IMR-90 (cell line): ENCODE data around the gene SLF2. TPM values are rescaled to one million over a fixed set of nuclear protein-coding genes. Genes with fewer than 3 reads are reported as not detected.

Experiments used
- ATAC-seq: fragments of 200-7000 bp; cut with Tn5 transposase; 2 replicates; pipeline ENCODE4 v1.9.1; 2020; ENCODE audit warnings: low read depth, mild to moderate bottlenecking, moderate library complexity
- BruUV-seq: library from RNA; stranded (reverse); fragments of 400-500 nt; replicated peaks from 2 replicates; lab custom pipeline; 2021; lab: Mats Ljungman, UMichigan
- CTCF ChIA-PET: fragments of 300-600 bp; formaldehyde crosslinking; extraction: SDS; loops from one replicate; lab custom pipeline; 2021; ENCODE audit warnings: antibody characterized with exemption; lab: Yijun Ruan, JAX
- POLR2A ChIA-PET: fragments of 300-600 bp; sonication (Branson Sonifier 250); formaldehyde crosslinking; loops from one replicate; lab custom pipeline; 2022; ENCODE audit warnings: antibody characterized with exemption; ENCODE audit not compliant: unreplicated experiment; lab: Charles Lee
- DNase-seq: peaks from one replicate; pipeline ENCODE4 v3.0.0; 2013
- H2AFZ ChIP-seq: replicated peaks from 2 replicates; pipeline ENCODE3; 2013; ENCODE audit warnings: low read length, mild to moderate bottlenecking; ENCODE audit not compliant: poor library complexity
- H2AK5ac ChIP-seq: 2 replicates; pipeline ENCODE4 v1.6.1; 2013; ENCODE audit warnings: low read depth, low read length, inconsistent platforms
- H2AK9ac ChIP-seq: replicated peaks from 2 replicates; pipeline ENCODE3; 2013; ENCODE audit warnings: mild to moderate bottlenecking, low read depth, low read length, moderate library complexity; ENCODE audit not compliant: poor library complexity
- H2BK120ac ChIP-seq: 2 replicates; pipeline ENCODE4 v1.6.1; 2013; ENCODE audit warnings: low read depth, low read length, inconsistent platforms
- H2BK15ac ChIP-seq: 3 replicates; pipeline ENCODE4 v1.6.1; 2013; ENCODE audit warnings: low read depth, low read length, inconsistent platforms
- H2BK20ac ChIP-seq: 2 replicates; pipeline ENCODE4 v1.6.1; 2013; ENCODE audit warnings: low read depth, mild to moderate bottlenecking, inconsistent platforms, low read length, moderate library complexity
- H2BK5ac ChIP-seq: 2 replicates; pipeline ENCODE4 v1.6.1; 2013; ENCODE audit warnings: mild to moderate bottlenecking, low read depth, low read length, inconsistent platforms; ENCODE audit not compliant: poor library complexity, severe bottlenecking
- H3K14ac ChIP-seq: replicated peaks from 2 replicates; pipeline ENCODE4 v1.6.1; 2013; ENCODE audit warnings: low read depth, low read length, inconsistent platforms
- H3K18ac ChIP-seq: 2 replicates; pipeline ENCODE4 v1.6.1; 2013; ENCODE audit warnings: low read depth, low read length, control low read depth
- H3K23ac ChIP-seq: 2 replicates; pipeline ENCODE4 v1.6.1; 2013; ENCODE audit warnings: low read depth, low read length, inconsistent platforms
- H3K27ac ChIP-seq: 2 replicates; pipeline ENCODE4 v1.5.1; 2013; ENCODE audit warnings: mild to moderate bottlenecking, control low read depth, low read length; ENCODE audit not compliant: insufficient read depth
- H3K27me3 ChIP-seq: 2 replicates; pipeline ENCODE4 v1.6.1; 2013; ENCODE audit warnings: low read length; ENCODE audit not compliant: control insufficient read depth, insufficient read depth
- H3K36me3 ChIP-seq: 2 replicates; pipeline ENCODE4 v1.6.1; 2013; ENCODE audit warnings: low read length, mixed read lengths; ENCODE audit not compliant: control insufficient read depth, insufficient read depth
- H3K4ac ChIP-seq: 2 replicates; pipeline ENCODE4 v1.6.1; 2013; ENCODE audit warnings: low read depth, low read length, inconsistent platforms
- H3K4me1 ChIP-seq: 2 replicates; pipeline ENCODE4 v1.6.1; 2013; ENCODE audit warnings: low read length, mixed read lengths; ENCODE audit not compliant: control insufficient read depth, insufficient read depth
- H3K4me2 ChIP-seq: 2 replicates; pipeline ENCODE4 v1.6.1; 2013; ENCODE audit warnings: low read depth, mild to moderate bottlenecking, control low read depth, low read length, moderate library complexity
- H3K4me3 ChIP-seq: 2 replicates; pipeline ENCODE4 v1.5.1; 2013; ENCODE audit warnings: low read depth, mild to moderate bottlenecking, control low read depth, low read length, moderate library complexity; ENCODE audit not compliant: insufficient read depth
- H3K56ac ChIP-seq: 2 replicates; pipeline ENCODE4 v1.6.1; 2013; ENCODE audit warnings: low read length, inconsistent platforms; ENCODE audit not compliant: insufficient read depth; ENCODE audit errors: extremely low read depth
- H3K79me1 ChIP-seq, 2 experiments: 2 replicates each; pipeline ENCODE4 v1.6.1; 2013; ENCODE audit warnings: low read length in 2 of 2, inconsistent platforms in 1 of 2, low read depth in 1 of 2
- H3K9ac ChIP-seq: 2 replicates; pipeline ENCODE4 v1.6.1; 2013; ENCODE audit warnings: low read depth, low read length, control low read depth
- H3K9me1 ChIP-seq: 2 replicates; pipeline ENCODE4 v1.6.1; 2013; ENCODE audit warnings: low read length, inconsistent platforms; ENCODE audit not compliant: insufficient read depth
- H3K9me3 ChIP-seq: 2 replicates; pipeline ENCODE4 v1.6.1; 2013; ENCODE audit warnings: low read length; ENCODE audit not compliant: control insufficient read depth, insufficient read depth
- H4K20me1 ChIP-seq: 2 replicates; pipeline ENCODE4 v1.6.1; 2013; ENCODE audit warnings: low read length, inconsistent platforms; ENCODE audit not compliant: insufficient read depth
- H4K5ac ChIP-seq: 2 replicates; pipeline ENCODE4 v1.6.1; 2013; ENCODE audit warnings: mild to moderate bottlenecking, low read depth, low read length, control low read depth
- H4K8ac ChIP-seq, 2 experiments: 2 replicates each; pipeline ENCODE4 v1.6.1; 2013; ENCODE audit warnings: low read depth in 2 of 2, low read length in 2 of 2, control low read depth in 1 of 2, inconsistent platforms in 1 of 2
- H4K91ac ChIP-seq: 2 replicates; pipeline ENCODE4 v1.6.1; 2013; ENCODE audit warnings: low read depth, low read length, inconsistent platforms; ENCODE audit not compliant: insufficient read depth
- BHLHE40 ChIP-seq: fragments of 150-350 bp; IDR thresholded peaks from 2 replicates; pipeline ENCODE4 v1.6.1; 2016; ENCODE audit warnings: mild to moderate bottlenecking, low read depth, low read length
- CHD1 ChIP-seq: IDR thresholded peaks from 2 replicates; pipeline ENCODE4 v1.6.1; 2012; ENCODE audit warnings: low read depth, low read length, improper control_type of control experiment
- MAFK ChIP-seq: IDR thresholded peaks from 2 replicates; pipeline ENCODE4 v1.6.1; 2012; ENCODE audit warnings: low read depth, low read length, improper control_type of control experiment
- SMC3 ChIP-seq: fragments of 150-350 bp; IDR thresholded peaks from 2 replicates; pipeline ENCODE4 v1.6.1; 2016; ENCODE audit warnings: low read depth, mild to moderate bottlenecking, antibody characterized with exemption, low read length, moderate library complexity
- WGBS, 2 experiments: methylation state at CpG; one replicate each; pipeline versions ENCODE4 v1.1.5 to v1.1.7; 2013; ENCODE audit warnings: missing lambda C conversion rate in 2 of 2; ENCODE audit not compliant: insufficient read length in 1 of 2; ENCODE audit errors: extremely low coverage in 2 of 2; 5-methylcytosine and 5-hydroxymethylcytosine counted together
- dilution Hi-C: fragments of 300-500 bp; cut with HindIII; formaldehyde crosslinking; loops from one replicate; pipeline ENCODE4 v1.14.3; 2018; ENCODE audit warnings: low sequenced_read_pairs; ENCODE audit not compliant: unreplicated experiment
- in situ Hi-C: fragments of 300-500 bp; cut with MboI; formaldehyde crosslinking; loops from 3 replicates; pipeline ENCODE4 v1.14.3; 2019; ENCODE audit warnings: low sequenced_read_pairs, inconsistent platforms, mixed read lengths
- intact Hi-C: fragments of 100-400 bp; cut with micrococcal nuclease; formaldehyde crosslinking; loops from 2 replicates; pipeline ENCODE4 v1.10.0; 2022
- polyA plus RNA-seq, 3 experiments: library from polyadenylated mRNA; depleted of rRNA; stranded (reverse); fragments of >200 nt; gene quantifications; 2 replicates each; pipeline ENCODE4 v1.2.3, GENCODE V29; 2012; ENCODE audit warnings: low replicate concordance in 1 of 3
- total RNA-seq: library from RNA; depleted of rRNA; stranded (reverse); fragments of >200 nt; gene quantifications from 2 replicates; pipeline ENCODE4 v1.2.3, GENCODE V29; 2012
- TF ChIP-seq, protein P1 (sequence below): conservative IDR thresholded peaks from 2 replicates; pipeline ENCODE4 v1.5.1; 2012; ENCODE audit warnings: mild to moderate bottlenecking, low read depth, low read length, improper control_type of control experiment

Gene SLF2
- total and polyA plus RNA-seq, 2 of the 4 experiments (the other 2 are of a cell fraction): 8.5 to 21.7 TPM

GRCh38 chr10:100970914-100971811 is 58.4 kb downstream of the SLF2 start:
- intact Hi-C loops (no loop called here), dilution Hi-C loops (no loop called here), in situ Hi-C loops (no loop called here)
- Histone ChIP-seq H3K14ac (no peak overlapping the region), H2BK5ac (no peak overlapping the region), H3K79me1 (no peaks in the 10 kb centered on the region), H3K9me3 (no peaks in the 10 kb centered on the region), H3K18ac (no peak overlapping the region), H2AFZ (no peak overlapping the region), H2AK9ac (no peak overlapping the region), H2BK20ac (no peak overlapping the region), H3K4ac (no peak overlapping the region), H4K8ac (no peak overlapping the region), H3K27ac (no peak overlapping the region), H3K56ac (no peak overlapping the region), H2AK5ac (no peak overlapping the region), H4K5ac (no peak overlapping the region), H3K9ac (no peak overlapping the region), H2BK15ac (no peak overlapping the region), H3K27me3 (no peaks in the 10 kb centered on the region), H2BK120ac (no peak overlapping the region), H3K36me3 (peaks cover 4% of the 10 kb centered on the region), H3K4me1 (peaks cover 6% of the 10 kb centered on the region), H3K23ac (no peak overlapping the region; the same call in 1 of the 2 replicates), H4K91ac (no peak overlapping the region), H3K4me2 (no peak overlapping the region), H3K9me1 (peaks cover 12% of the 10 kb centered on the region; the same call in 1 of the 2 replicates), H3K4me3 (no peak overlapping the region), H4K20me1 (no peaks in the 10 kb centered on the region)
- WGBS, 2 experiments: 70% methylated on average over 3 of the region's 4 CpGs; no CpG with 5 or more reads in 1 of the 2 experiments
- DNase-seq (no peak), ATAC-seq (no peak)
- BruUV-seq: no TSS peak
- no peak for TF ChIP-seq SMC3
- TF ChIP-seq MAFK: no peak
- TF ChIP-seq BHLHE40: no peak
- TF ChIP-seq, protein P1, sequence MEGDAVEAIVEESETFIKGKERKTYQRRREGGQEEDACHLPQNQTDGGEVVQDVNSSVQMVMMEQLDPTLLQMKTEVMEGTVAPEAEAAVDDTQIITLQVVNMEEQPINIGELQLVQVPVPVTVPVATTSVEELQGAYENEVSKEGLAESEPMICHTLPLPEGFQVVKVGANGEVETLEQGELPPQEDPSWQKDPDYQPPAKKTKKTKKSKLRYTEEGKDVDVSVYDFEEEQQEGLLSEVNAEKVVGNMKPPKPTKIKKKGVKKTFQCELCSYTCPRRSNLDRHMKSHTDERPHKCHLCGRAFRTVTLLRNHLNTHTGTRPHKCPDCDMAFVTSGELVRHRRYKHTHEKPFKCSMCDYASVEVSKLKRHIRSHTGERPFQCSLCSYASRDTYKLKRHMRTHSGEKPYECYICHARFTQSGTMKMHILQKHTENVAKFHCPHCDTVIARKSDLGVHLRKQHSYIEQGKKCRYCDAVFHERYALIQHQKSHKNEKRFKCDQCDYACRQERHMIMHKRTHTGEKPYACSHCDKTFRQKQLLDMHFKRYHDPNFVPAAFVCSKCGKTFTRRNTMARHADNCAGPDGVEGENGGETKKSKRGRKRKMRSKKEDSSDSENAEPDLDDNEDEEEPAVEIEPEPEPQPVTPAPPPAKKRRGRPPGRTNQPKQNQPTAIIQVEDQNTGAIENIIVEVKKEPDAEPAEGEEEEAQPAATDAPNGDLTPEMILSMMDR: no peak
- TF ChIP-seq CHD1: no peak
- ChIA-PET CTCF (no interaction called here), POLR2A (no interaction called here)
